Panc1 (cell line): ENCODE results near the gene GFAP. TPM values are rescaled to one million over a fixed set of nuclear protein-coding genes. Genes with fewer than 3 reads are reported as not detected.

Experiments used
- ATAC-seq: fragments of 200-7000 bp; cut with Tn5 transposase; 2 replicates; pipeline ENCODE4 v1.9.1; 2020; ENCODE audit warnings: mild to moderate bottlenecking, moderate library complexity
- BruUV-seq: library from RNA; stranded (reverse); fragments of 400-500 nt; replicated peaks from 2 replicates; lab custom pipeline; 2021; lab: Mats Ljungman, UMichigan
- CTCF ChIA-PET: fragments of 300-600 bp; sonication (Branson Sonifier 250); formaldehyde crosslinking; loops from one replicate; lab custom pipeline; 2022; ENCODE audit warnings: antibody characterized with exemption; lab: Charles Lee
- POLR2A ChIA-PET: fragments of 300-600 bp; sonication (Branson Sonifier 250); formaldehyde crosslinking; loops from one replicate; lab custom pipeline; 2022; ENCODE audit warnings: antibody characterized with exemption; lab: Charles Lee
- DNase-seq: peaks from one replicate; pipeline ENCODE4 v3.0.0-alpha.2; 2010; ENCODE audit warnings: low read depth, low spot score
- H3K27ac ChIP-seq: 2 replicates; pipeline ENCODE4 v1.5.1; 2011; ENCODE audit warnings: mild to moderate bottlenecking, low read length, inconsistent platforms
- H3K27me3 ChIP-seq: fragments of 200-500 bp; sonication (Bioruptor generic); 2 replicates; pipeline ENCODE4 v1.6.0; 2014; ENCODE audit warnings: low read length, inconsistent platforms; ENCODE audit not compliant: control insufficient read depth, insufficient read depth
- H3K36me3 ChIP-seq: fragments of 200-500 bp; sonication (Bioruptor generic); 2 replicates; pipeline ENCODE4 v1.5.1; 2014; ENCODE audit warnings: inconsistent platforms, mild to moderate bottlenecking, low read length, moderate library complexity; ENCODE audit not compliant: control insufficient read depth, insufficient read depth
- H3K4me1 ChIP-seq: 2 replicates; pipeline ENCODE4 v1.5.1; 2011; ENCODE audit warnings: inconsistent platforms, mild to moderate bottlenecking, low read length, moderate library complexity; ENCODE audit not compliant: control insufficient read depth, insufficient read depth
- H3K4me3 ChIP-seq, 2 experiments: 2 replicates each; pipeline ENCODE4 v1.5.1; 2011 to 2012; ENCODE audit warnings: low read depth in 2 of 2, low read length in 2 of 2, mild to moderate bottlenecking in 2 of 2, inconsistent platforms in 1 of 2, moderate library complexity in 1 of 2
- H3K9me3 ChIP-seq: fragments of 200-500 bp; sonication (Bioruptor generic); 2 replicates; pipeline ENCODE4 v1.5.1; 2014; ENCODE audit warnings: low read depth, mild to moderate bottlenecking, inconsistent platforms, low read length, moderate library complexity; ENCODE audit not compliant: control insufficient read depth, insufficient read depth
- CTCF ChIP-seq: fragments of 450-650 bp; IDR thresholded peaks from 2 replicates; pipeline ENCODE4 v1.5.1; 2017; ENCODE audit warnings: mild to moderate bottlenecking
- POLR2AphosphoS5 ChIP-seq: IDR thresholded peaks from 2 replicates; pipeline ENCODE4 v1.6.1; 2012; ENCODE audit warnings: mild to moderate bottlenecking, low read depth, low read length, moderate library complexity
- REST ChIP-seq, 2 experiments: IDR thresholded peaks; 2 replicates each; pipeline ENCODE4 v1.6.1; 2011 to 2012; ENCODE audit warnings: low read depth in 2 of 2, control low read depth in 1 of 2, low read length in 1 of 2, mild to moderate bottlenecking in 1 of 2, moderate library complexity in 1 of 2; ENCODE audit not compliant: insufficient read depth in 1 of 2
- SIN3A ChIP-seq: IDR thresholded peaks from 2 replicates; pipeline ENCODE4 v1.6.1; 2012; ENCODE audit warnings: low read depth, mild to moderate bottlenecking, low read length, moderate library complexity, borderline replicate concordance; ENCODE audit not compliant: insufficient read depth
- TCF7L2 ChIP-seq: IDR thresholded peaks from 2 replicates; pipeline ENCODE4 v1.6.1; 2011; ENCODE audit warnings: mild to moderate bottlenecking, low read depth, low read length, inconsistent platforms
- in situ Hi-C: cut with HindIII; loops from 2 replicates; pipeline ENCODE4 v1.10.0; 2016; ENCODE audit warnings: low sequenced_read_pairs, low pct_unique_long_range_greater_than_20kb
- intact Hi-C: fragments of 100-400 bp; cut with micrococcal nuclease; formaldehyde crosslinking; loops from one replicate; pipeline ENCODE4 v1.10.0; 2022; ENCODE audit not compliant: unreplicated experiment
- total RNA-seq: library from RNA; stranded (reverse); gene quantifications from one replicate; pipeline ENCODE4 v1.2.1, GENCODE V29; 2021; ENCODE audit not compliant: unreplicated experiment

The GFAP gene
- total RNA-seq, 1 experiment from 2014 or later = not detected

- POLR2A ChIA-PET = no interaction called here
Observed at GRCh38 chr17:44863061-44863918, 52.0 kb downstream of the GFAP start.

More at GRCh38 chr17:44863061-44863918, 52.0 kb downstream of the GFAP start:
- no peaks in the 10 kb centered on the region for H3K9me3 ChIP-seq
- H3K4me1 ChIP-seq = no peaks in the 10 kb centered on the region
- no peak for ATAC-seq
- H3K27me3 ChIP-seq = no peaks in the 10 kb centered on the region
- DNase-seq = no peak
- no peak overlapping the region for H3K27ac ChIP-seq
- TF ChIP-seq TCF7L2 (no peak), POLR2AphosphoS5 (no peak), REST (IDR thresholded peaks at IDR 0.05; ENCODE audit: insufficient read depth in 1 of 2, low read depth in 2 of 2, low read length in 1 of 2) (no peak), CTCF (no peak), SIN3A (no peak)
- intact Hi-C loops (no loop called here), in situ Hi-C loops (no loop called here)
- BruUV-seq = no TSS peak
- CTCF ChIA-PET = no interaction called here
- peaks cover 16% of the 10 kb centered on the region for H3K36me3 ChIP-seq
- H3K4me3 ChIP-seq = no peak overlapping the region
